Ascending aorta (tissue), 2 donors: ENCODE measurements around the gene AXDND1. TPM values are rescaled to one million over a fixed set of nuclear protein-coding genes. Genes with fewer than 3 reads are reported as not detected.

Source experiments
- DNase-seq, 2 donors: peaks; one replicate each; pipeline ENCODE4 v3.0.0-alpha.2; 2019; ENCODE audit warnings: low spot score in 2 of 2
- H3K27ac ChIP-seq, 2 donors: fragments of 200-600 bp; sonication (generic); one replicate each; pipeline ENCODE4 v1.5.1; 2016 to 2017; ENCODE audit warnings: mild to moderate bottlenecking in 1 of 2
- H3K27me3 ChIP-seq: fragments of 200-600 bp; sonication (generic); one replicate; pipeline ENCODE4 v1.5.1; 2017
- H3K36me3 ChIP-seq, 2 donors: fragments of 200-600 bp; sonication (generic); one replicate each; pipeline ENCODE4 v1.5.1; 2016
- H3K4me1 ChIP-seq, 2 donors: fragments of 200-600 bp; sonication (generic); one replicate each; pipeline ENCODE4 v1.5.1; 2016 to 2017; ENCODE audit warnings: mild to moderate bottlenecking in 1 of 2
- H3K4me3 ChIP-seq, 2 donors: fragments of 200-600 bp; sonication (generic); one replicate each; pipeline ENCODE4 v1.5.1; 2016 to 2017; ENCODE audit warnings: mild to moderate bottlenecking in 1 of 2
- H3K9me3 ChIP-seq, 2 donors: fragments of 200-600 bp; sonication (generic); one replicate each; pipeline ENCODE4 v1.5.1; 2016
- intact Hi-C: fragments of 100-400 bp; cut with DNase I; formaldehyde crosslinking; loops from one replicate; pipeline ENCODE4 v1.15.1; 2023
- total RNA-seq: library from RNA; depleted of rRNA; stranded (reverse); fragments of >200 nt; gene quantifications from one replicate; pipeline ENCODE4 v1.1.0, GENCODE V29; 2016
- TF ChIP-seq, protein P1 (sequence below), 3 experiments: fragments of 200-600 bp in 2 of 3; fragments of 450-650 bp in 1 of 3; sonication (generic) in 2 of 3; IDR thresholded peaks; one replicate each; pipeline ENCODE4 v1.5.1; 2016 to 2019; ENCODE audit warnings: antibody characterized with exemption in 3 of 3, mild to moderate bottlenecking in 1 of 3, moderate library complexity in 1 of 3

Gene AXDND1
- total RNA-seq, 1 donor from 2014 or later: not detected

DNA sequence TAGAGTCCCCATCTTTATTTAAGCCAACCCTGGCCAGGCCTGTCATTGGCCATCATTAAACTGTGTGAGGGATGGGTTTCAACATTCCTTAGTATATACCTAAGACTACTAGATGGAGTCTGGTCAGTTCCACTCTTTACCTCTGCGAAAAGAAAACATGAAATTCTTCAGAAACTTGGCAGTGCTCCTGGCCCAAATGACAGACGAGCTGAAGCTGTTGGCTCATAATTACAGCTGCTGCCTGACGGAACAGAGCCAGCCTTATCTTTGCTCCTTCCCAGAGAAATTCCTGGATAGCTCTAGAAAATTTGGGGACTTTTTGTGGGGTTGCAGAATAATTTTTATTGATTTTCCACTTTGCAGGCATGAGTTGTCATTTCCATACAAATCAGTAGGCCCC, 179.6 kb downstream of the AXDND1 start:
- Histone ChIP-seq H3K27me3 (no peaks in the 10 kb centered on the region), H3K36me3 (no peaks in the 10 kb centered on the region), H3K9me3 (no peaks in the 10 kb centered on the region), H3K4me1 (no peaks in the 10 kb centered on the region), H3K4me3 (no peak overlapping the region), H3K27ac (no peak overlapping the region)
- no peak for DNase-seq
- TF ChIP-seq, protein P1, sequence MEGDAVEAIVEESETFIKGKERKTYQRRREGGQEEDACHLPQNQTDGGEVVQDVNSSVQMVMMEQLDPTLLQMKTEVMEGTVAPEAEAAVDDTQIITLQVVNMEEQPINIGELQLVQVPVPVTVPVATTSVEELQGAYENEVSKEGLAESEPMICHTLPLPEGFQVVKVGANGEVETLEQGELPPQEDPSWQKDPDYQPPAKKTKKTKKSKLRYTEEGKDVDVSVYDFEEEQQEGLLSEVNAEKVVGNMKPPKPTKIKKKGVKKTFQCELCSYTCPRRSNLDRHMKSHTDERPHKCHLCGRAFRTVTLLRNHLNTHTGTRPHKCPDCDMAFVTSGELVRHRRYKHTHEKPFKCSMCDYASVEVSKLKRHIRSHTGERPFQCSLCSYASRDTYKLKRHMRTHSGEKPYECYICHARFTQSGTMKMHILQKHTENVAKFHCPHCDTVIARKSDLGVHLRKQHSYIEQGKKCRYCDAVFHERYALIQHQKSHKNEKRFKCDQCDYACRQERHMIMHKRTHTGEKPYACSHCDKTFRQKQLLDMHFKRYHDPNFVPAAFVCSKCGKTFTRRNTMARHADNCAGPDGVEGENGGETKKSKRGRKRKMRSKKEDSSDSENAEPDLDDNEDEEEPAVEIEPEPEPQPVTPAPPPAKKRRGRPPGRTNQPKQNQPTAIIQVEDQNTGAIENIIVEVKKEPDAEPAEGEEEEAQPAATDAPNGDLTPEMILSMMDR (IDR thresholded peaks at IDR 0.05): no peak
- intact Hi-C loops: no loop called here

DNA sequence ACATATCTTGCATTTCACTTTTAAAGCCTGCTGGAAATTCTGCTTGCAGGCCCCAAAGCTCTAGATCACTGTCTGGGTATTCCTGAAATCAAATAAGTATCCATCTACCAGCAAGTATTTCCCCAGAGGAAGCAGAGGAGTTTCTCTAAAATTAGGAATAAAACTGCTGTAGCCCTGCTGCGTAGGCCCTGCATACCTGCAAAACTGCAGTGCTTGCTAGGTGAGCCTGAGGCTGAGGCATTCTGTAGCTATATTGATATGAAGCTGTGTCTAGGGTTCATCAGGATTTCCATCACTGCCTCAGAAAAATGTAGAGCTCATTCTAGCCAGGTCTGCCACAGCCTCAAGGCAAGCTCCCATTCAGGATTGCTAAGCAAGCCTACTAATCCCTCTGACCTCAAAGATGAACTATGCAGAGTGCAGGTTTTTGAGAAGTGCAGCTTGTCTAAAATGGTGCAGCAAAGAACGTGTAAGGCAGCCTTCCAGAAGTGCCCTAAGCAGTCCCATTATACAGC, 181.3 kb downstream of the AXDND1 start:
- Histone ChIP-seq H3K4me1 (no peaks in the 10 kb centered on the region), H3K36me3 (no peaks in the 10 kb centered on the region), H3K27ac (no peak overlapping the region), H3K4me3 (no peak overlapping the region), H3K27me3 (no peaks in the 10 kb centered on the region), H3K9me3 (no peaks in the 10 kb centered on the region)
- DNase-seq: no peak
- intact Hi-C loops: no loop called here
- TF ChIP-seq, protein P1 (IDR thresholded peaks at IDR 0.05): no peak

DNA sequence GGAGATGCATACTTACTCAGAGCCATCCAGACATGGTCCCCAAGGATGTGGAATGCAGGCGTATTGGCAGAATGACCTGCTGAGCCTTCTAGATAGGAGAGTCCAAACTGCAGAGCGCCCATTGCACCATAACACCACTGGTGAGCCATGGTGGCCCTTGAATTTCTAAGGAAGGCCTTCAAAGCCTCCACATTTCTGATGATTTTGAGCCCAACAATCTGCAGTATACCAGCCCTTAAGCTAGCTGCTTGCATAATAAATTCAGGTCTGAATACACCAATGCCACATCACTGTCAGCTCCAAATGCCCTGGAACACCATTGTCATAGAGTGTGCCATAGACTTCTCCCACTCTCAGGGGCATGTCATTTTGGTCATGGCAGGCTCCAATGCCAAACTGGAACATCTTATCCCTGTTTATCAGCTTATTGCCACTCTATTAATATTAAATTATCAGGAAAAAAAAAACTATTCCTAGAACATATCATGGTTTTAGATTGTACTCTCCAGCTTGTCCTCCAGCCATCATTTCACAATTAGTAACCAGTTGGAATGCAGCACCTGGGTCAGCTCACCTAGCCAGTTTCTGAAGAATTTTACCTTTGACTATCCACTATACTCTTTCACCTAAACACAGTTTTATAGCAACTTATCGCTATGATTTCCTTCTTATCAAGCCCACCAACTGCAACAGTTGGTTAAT, 183.0 kb downstream of the AXDND1 start:
- H3K4me3 ChIP-seq: no peak overlapping the region
- TF ChIP-seq, protein P1 (IDR thresholded peaks at IDR 0.05): no peak

DNA sequence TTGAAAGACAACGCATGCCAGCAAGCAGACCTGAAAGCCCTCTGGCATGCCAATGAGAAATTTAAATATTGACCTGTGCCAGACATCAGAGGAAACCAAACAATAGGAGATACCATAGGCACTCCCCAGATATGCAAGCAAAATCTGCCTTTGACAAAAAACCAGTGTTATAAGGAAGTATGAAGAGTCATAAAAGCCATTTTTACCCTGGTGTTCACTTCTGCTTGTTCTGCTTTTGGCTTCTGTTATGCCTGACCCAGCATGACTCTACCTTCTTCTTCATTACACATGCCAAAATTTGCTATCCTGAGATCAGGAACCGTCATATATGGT, 183.6 kb downstream of the AXDND1 start:
- intact Hi-C loops: no loop called here
- TF ChIP-seq, protein P1 (IDR thresholded peaks at IDR 0.05): no peak

More for the DNA sequence above, 183.0 kb downstream of the AXDND1 start:
- no peaks in the 10 kb centered on the region for H3K36me3 ChIP-seq
- H3K4me1 ChIP-seq: no peaks in the 10 kb centered on the region
- intact Hi-C loops: no loop called here
- DNase-seq: no peak
- H3K9me3 ChIP-seq: no peaks in the 10 kb centered on the region
- no peaks in the 10 kb centered on the region for H3K27me3 ChIP-seq
- H3K27ac ChIP-seq: no peak overlapping the region

DNA sequence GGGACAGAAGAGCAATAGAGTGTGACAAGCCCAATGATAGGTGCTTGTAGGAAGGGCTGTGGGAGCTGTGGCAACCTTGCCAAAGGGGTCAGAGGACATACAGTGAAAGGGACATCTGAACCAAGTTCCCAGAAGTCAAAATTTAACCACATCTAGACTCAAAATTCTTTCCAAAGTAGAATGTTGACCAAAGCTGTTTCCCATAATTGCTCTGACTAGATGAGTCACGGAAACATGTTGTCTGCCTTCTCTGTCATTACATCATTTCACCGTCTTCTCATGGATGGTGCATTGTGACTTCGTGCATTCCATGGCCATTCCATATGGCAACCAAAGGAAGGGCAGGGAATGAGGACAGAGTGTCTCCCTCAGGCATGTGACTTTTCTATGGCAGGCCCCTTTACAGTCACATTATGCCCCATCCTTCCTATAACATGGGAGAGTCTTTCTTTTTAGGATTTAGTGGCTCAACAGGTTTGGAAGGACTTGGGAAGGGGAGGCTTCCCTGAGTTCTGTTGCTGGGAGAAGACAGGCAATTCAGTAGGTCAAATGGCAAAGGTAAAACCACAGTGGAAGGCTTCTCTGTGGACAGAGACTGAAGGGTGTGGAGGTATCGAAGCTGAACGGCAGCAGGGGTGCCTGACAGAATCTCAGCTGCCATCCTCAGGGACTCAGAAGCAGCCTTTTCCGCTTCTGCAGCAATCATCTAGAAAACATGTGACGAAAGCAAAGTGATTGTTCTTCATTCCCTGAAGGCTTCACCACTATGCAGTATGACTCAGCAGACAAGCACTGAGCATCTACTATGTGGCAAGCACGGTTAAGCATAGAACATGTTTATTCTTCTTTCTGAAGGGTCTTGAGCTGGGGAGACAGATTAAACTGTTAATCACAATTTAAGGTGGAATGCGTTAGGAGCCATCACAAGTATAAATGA, 185.2 kb downstream of the AXDND1 start:
- Histone ChIP-seq H3K27ac (no peak overlapping the region), H3K4me3 (no peak overlapping the region), H3K9me3 (no peaks in the 10 kb centered on the region), H3K4me1 (no peaks in the 10 kb centered on the region), H3K27me3 (no peaks in the 10 kb centered on the region), H3K36me3 (no peaks in the 10 kb centered on the region)
- TF ChIP-seq, protein P1 (IDR thresholded peaks at IDR 0.05): no peak
- intact Hi-C loops: no loop called here
- no peak for DNase-seq

More for the DNA sequence above, 183.6 kb downstream of the AXDND1 start:
- no peak overlapping the region for H3K27ac ChIP-seq
- H3K4me1 ChIP-seq: no peaks in the 10 kb centered on the region
- DNase-seq: no peak
- no peaks in the 10 kb centered on the region for H3K9me3 ChIP-seq
- no peaks in the 10 kb centered on the region for H3K27me3 ChIP-seq
- no peak overlapping the region for H3K4me3 ChIP-seq
- H3K36me3 ChIP-seq: no peaks in the 10 kb centered on the region
